GM23338 (cell line): ENCODE measurements around the gene TRIM37. TPM values are rescaled to one million over a fixed set of nuclear protein-coding genes. Genes with fewer than 3 reads are reported as not detected.

Source experiments
- ATAC-seq: fragments of 200-7000 bp; cut with Tn5 transposase; 3 replicates; pipeline ENCODE4 v1.9.1; 2020
- DNase-seq: peaks from one replicate; pipeline ENCODE4 v3.0.0-alpha.2; 2015; ENCODE audit warnings: low spot score
- H2AFZ ChIP-seq: fragments of 200-600 bp; sonication (generic); 2 replicates; pipeline ENCODE4 v1.8.0; 2016; ENCODE audit warnings: antibody characterized with exemption, mild to moderate bottlenecking, moderate library complexity
- H3F3A ChIP-seq: fragments of 200-600 bp; sonication (generic); replicated peaks from 2 replicates; pipeline ENCODE4 v1.8.0; 2017; ENCODE audit warnings: antibody characterized with exemption, mixed run types, low read depth
- H3K27ac ChIP-seq: fragments of 200-600 bp; sonication (generic); 2 replicates; pipeline ENCODE4 v1.6.1; 2016; ENCODE audit warnings: low read depth
- H3K27me3 ChIP-seq: fragments of 200-600 bp; sonication (generic); 2 replicates; pipeline ENCODE4 v1.8.0; 2016; ENCODE audit warnings: mild to moderate bottlenecking, mixed run types, moderate library complexity; ENCODE audit not compliant: insufficient read depth
- H3K36me3 ChIP-seq: fragments of 200-600 bp; sonication (generic); 2 replicates; pipeline ENCODE4 v1.8.0; 2016; ENCODE audit warnings: mild to moderate bottlenecking; ENCODE audit not compliant: insufficient read depth
- H3K4me1 ChIP-seq: fragments of 200-600 bp; sonication (generic); 2 replicates; pipeline ENCODE4 v1.8.0; 2016; ENCODE audit warnings: mild to moderate bottlenecking, moderate library complexity; ENCODE audit not compliant: insufficient read depth
- H3K4me2 ChIP-seq: fragments of 200-600 bp; sonication (generic); 2 replicates; pipeline ENCODE4 v1.7.1; 2017; ENCODE audit warnings: mixed run types
- H3K4me3 ChIP-seq: fragments of 200-600 bp; sonication (generic); 2 replicates; pipeline ENCODE4 v1.6.1; 2016; ENCODE audit warnings: mixed run types
- H3K79me2 ChIP-seq: fragments of 200-600 bp; sonication (generic); replicated peaks from 2 replicates; pipeline ENCODE4 v1.8.0; 2017; ENCODE audit warnings: mild to moderate bottlenecking; ENCODE audit not compliant: insufficient read depth
- H3K9me2 ChIP-seq: fragments of 200-600 bp; sonication (generic); 2 replicates; pipeline ENCODE4 v1.8.0; 2017; ENCODE audit not compliant: insufficient read depth
- H4K20me1 ChIP-seq: fragments of 200-600 bp; sonication (generic); replicated peaks from 2 replicates; pipeline ENCODE4 v1.8.0; 2017; ENCODE audit warnings: mild to moderate bottlenecking; ENCODE audit not compliant: insufficient read depth
- H3K27ac Mint-ChIP-seq: 2 replicates; pipeline ENCODE4 v1.8.0; 2020; ENCODE audit warnings: inconsistent platforms, mild to moderate bottlenecking, moderate library complexity, mixed read lengths
- H3K27me3 Mint-ChIP-seq: 3 replicates; pipeline ENCODE4 v1.8.0; 2022; ENCODE audit warnings: low read depth, mild to moderate bottlenecking, moderate library complexity, mixed read lengths, inconsistent platforms; ENCODE audit not compliant: insufficient read depth, poor library complexity
- H3K36me3 Mint-ChIP-seq: 3 replicates; pipeline ENCODE4 v1.8.0; 2021; ENCODE audit warnings: low read depth, mild to moderate bottlenecking, inconsistent platforms, moderate library complexity, mixed read lengths
- H3K4me1 Mint-ChIP-seq: 3 replicates; pipeline ENCODE4 v1.8.0; 2020; ENCODE audit warnings: mild to moderate bottlenecking, inconsistent platforms, mixed read lengths
- H3K4me3 Mint-ChIP-seq: 3 replicates; pipeline ENCODE4 v1.8.0; 2021; ENCODE audit warnings: moderate library complexity, mild to moderate bottlenecking, inconsistent platforms, mixed read lengths
- H3K9me3 Mint-ChIP-seq: 3 replicates; pipeline ENCODE4 v1.8.0; 2020; ENCODE audit warnings: moderate library complexity, mild to moderate bottlenecking, inconsistent platforms, mixed read lengths
- CREB1 ChIP-seq: fragments of 250-450 bp; sonication (Bioruptor Pico); IDR thresholded peaks from 2 replicates; pipeline ENCODE4 v1.5.0; 2020; ENCODE audit warnings: low read depth, mild to moderate bottlenecking, moderate library complexity
- CTCF ChIP-seq, 2 experiments: fragments of 200-600 bp in 1 of 2; sonication (generic) in 1 of 2; conservative IDR thresholded peaks; 2 replicates each; pipeline versions ENCODE4 v1.5.1 to v1.6.1; 2016 to 2017; ENCODE audit warnings: antibody characterized with exemption in 2 of 2, low read depth in 2 of 2, mild to moderate bottlenecking in 2 of 2, moderate library complexity in 1 of 2
- EZH2 ChIP-seq: fragments of 200-600 bp; sonication (generic); IDR thresholded peaks from one replicate; pipeline ENCODE4 v1.8.0; 2017; ENCODE audit warnings: antibody characterized with exemption, mild to moderate bottlenecking, low read depth; ENCODE audit not compliant: unreplicated experiment
- EZH2phosphoT487 ChIP-seq: fragments of 200-600 bp; sonication (generic); IDR thresholded peaks from one replicate; pipeline ENCODE4 v1.8.1; 2018; ENCODE audit warnings: antibody characterized with exemption; ENCODE audit not compliant: unreplicated experiment
- JUNB ChIP-seq: IDR thresholded peaks from one replicate; pipeline ENCODE4 v1.6.1; 2016; ENCODE audit warnings: antibody characterized with exemption; ENCODE audit not compliant: unreplicated experiment
- NANOG ChIP-seq: IDR thresholded peaks from 2 replicates; pipeline ENCODE4 v1.6.1; 2016; ENCODE audit warnings: antibody characterized with exemption, borderline replicate concordance
- POLR2AphosphoS5 ChIP-seq: IDR thresholded peaks from 2 replicates; pipeline ENCODE4 v1.6.1; 2016; ENCODE audit warnings: antibody characterized with exemption, low read depth
- STAT1 ChIP-seq: IDR thresholded peaks from one replicate; pipeline ENCODE4 v1.6.1; 2016; ENCODE audit warnings: antibody characterized with exemption; ENCODE audit not compliant: unreplicated experiment
- ZNF114 ChIP-seq: fragments of 250-450 bp; sonication (Bioruptor Pico); IDR thresholded peaks from 2 replicates; pipeline ENCODE4 v1.5.0; 2020; ENCODE audit warnings: mild to moderate bottlenecking, moderate library complexity
- ZNF331 ChIP-seq: fragments of 250-450 bp; sonication (Bioruptor Pico); IDR thresholded peaks from 2 replicates; pipeline ENCODE4 v1.5.0; 2020; ENCODE audit warnings: low read depth, mild to moderate bottlenecking, moderate library complexity
- polyA plus RNA-seq: library from polyadenylated mRNA; unstranded; fragments of >200 nt; fragmentation: Nextera tagmentation; extraction: Ambion mirVana; gene quantifications from 2 replicates; pipeline ENCODE4 v1.2.1, GENCODE V29; 2016
- total RNA-seq: library from RNA; depleted of rRNA; stranded (reverse); fragments of >200 nt; shearing (Covaris generic); gene quantifications from 2 replicates; pipeline ENCODE4 v1.2.3, GENCODE V29; 2014
- TF ChIP-seq, protein P1 (sequence below): IDR thresholded peaks from one replicate; pipeline ENCODE4 v1.6.1; 2018; ENCODE audit warnings: antibody characterized with exemption; ENCODE audit not compliant: unreplicated experiment
- TF ChIP-seq, protein P2 (sequence below): IDR thresholded peaks from 2 replicates; pipeline ENCODE4 v1.6.1; 2016; ENCODE audit warnings: antibody characterized with exemption

Gene TRIM37
- total and polyA plus RNA-seq, 2 experiments from 2014 or later: 61.1 to 71.2 TPM

- TF ChIP-seq, protein P1, sequence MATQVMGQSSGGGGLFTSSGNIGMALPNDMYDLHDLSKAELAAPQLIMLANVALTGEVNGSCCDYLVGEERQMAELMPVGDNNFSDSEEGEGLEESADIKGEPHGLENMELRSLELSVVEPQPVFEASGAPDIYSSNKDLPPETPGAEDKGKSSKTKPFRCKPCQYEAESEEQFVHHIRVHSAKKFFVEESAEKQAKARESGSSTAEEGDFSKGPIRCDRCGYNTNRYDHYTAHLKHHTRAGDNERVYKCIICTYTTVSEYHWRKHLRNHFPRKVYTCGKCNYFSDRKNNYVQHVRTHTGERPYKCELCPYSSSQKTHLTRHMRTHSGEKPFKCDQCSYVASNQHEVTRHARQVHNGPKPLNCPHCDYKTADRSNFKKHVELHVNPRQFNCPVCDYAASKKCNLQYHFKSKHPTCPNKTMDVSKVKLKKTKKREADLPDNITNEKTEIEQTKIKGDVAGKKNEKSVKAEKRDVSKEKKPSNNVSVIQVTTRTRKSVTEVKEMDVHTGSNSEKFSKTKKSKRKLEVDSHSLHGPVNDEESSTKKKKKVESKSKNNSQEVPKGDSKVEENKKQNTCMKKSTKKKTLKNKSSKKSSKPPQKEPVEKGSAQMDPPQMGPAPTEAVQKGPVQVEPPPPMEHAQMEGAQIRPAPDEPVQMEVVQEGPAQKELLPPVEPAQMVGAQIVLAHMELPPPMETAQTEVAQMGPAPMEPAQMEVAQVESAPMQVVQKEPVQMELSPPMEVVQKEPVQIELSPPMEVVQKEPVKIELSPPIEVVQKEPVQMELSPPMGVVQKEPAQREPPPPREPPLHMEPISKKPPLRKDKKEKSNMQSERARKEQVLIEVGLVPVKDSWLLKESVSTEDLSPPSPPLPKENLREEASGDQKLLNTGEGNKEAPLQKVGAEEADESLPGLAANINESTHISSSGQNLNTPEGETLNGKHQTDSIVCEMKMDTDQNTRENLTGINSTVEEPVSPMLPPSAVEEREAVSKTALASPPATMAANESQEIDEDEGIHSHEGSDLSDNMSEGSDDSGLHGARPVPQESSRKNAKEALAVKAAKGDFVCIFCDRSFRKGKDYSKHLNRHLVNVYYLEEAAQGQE: no peak
- TF ChIP-seq ZNF114: no peak
- TF ChIP-seq NANOG: no peak
- TF ChIP-seq POLR2AphosphoS5: no peak
- no peak for TF ChIP-seq CREB1 (CRISPR knock-in tag)
- TF ChIP-seq EZH2phosphoT487: no peak
- no peak for TF ChIP-seq EZH2
- no peak for TF ChIP-seq STAT1
- TF ChIP-seq ZNF331: no peak
- no peak for TF ChIP-seq JUNB
These were observed 103.8 kb downstream of the TRIM37 start (continued) for GRCh38 chr17:59002848-59003247.

- peaks cover 35% of the 10 kb centered on the region; the same call in 2 of the 3 replicates for H3K36me3 Mint-ChIP-seq
- Histone ChIP-seq H3K36me3 (peaks cover 10% of the 10 kb centered on the region; the same call in 1 of the 2 replicates), H4K20me1 (no peaks in the 10 kb centered on the region), H3F3A (no peaks in the 10 kb centered on the region), H3K79me2 (no peaks in the 10 kb centered on the region), H2AFZ (no peak overlapping the region), H3K27ac (peak overlapping the region; percentile 29), H3K9me2 (no peaks in the 10 kb centered on the region), H3K27me3 (no peaks in the 10 kb centered on the region), H3K4me3 (no peak overlapping the region), H3K4me1 (no peaks in the 10 kb centered on the region), H3K4me2 (no peak overlapping the region)
- no peak for DNase-seq
- no peak overlapping the region for H3K27ac Mint-ChIP-seq
- no peak overlapping the region for H3K4me3 Mint-ChIP-seq
- peaks cover 2% of the 10 kb centered on the region for H3K27me3 Mint-ChIP-seq
- no peaks in the 10 kb centered on the region for H3K9me3 Mint-ChIP-seq
- ATAC-seq: no peak
- H3K4me1 Mint-ChIP-seq: peaks cover 6% of the 10 kb centered on the region; the same call in 2 of the 3 replicates
- TF ChIP-seq ZNF114 (no peak), EZH2phosphoT487 (no peak), POLR2AphosphoS5 (no peak), CTCF (conservative IDR thresholded peaks at IDR 0.05; ENCODE audit: low read depth in 2 of 2) (no peak), STAT1 (no peak), JUNB (no peak), NANOG (no peak), ZNF331 (no peak), EZH2 (no peak)
- TF ChIP-seq, protein P1: no peak
- TF ChIP-seq, protein P2, sequence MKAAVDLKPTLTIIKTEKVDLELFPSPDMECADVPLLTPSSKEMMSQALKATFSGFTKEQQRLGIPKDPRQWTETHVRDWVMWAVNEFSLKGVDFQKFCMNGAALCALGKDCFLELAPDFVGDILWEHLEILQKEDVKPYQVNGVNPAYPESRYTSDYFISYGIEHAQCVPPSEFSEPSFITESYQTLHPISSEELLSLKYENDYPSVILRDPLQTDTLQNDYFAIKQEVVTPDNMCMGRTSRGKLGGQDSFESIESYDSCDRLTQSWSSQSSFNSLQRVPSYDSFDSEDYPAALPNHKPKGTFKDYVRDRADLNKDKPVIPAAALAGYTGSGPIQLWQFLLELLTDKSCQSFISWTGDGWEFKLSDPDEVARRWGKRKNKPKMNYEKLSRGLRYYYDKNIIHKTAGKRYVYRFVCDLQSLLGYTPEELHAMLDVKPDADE: no peak
These were observed 104.6 kb downstream of the TRIM37 start for GRCh38 chr17:59002126-59002525.
